Fibroblast of the aortic adventitia (primary cell): Measurements from ENCODE around the gene RET. TPM values are rescaled to one million over a fixed set of nuclear protein-coding genes. Genes with fewer than 3 reads are reported as not detected.

Experiments used
- DNase-seq: peaks from one replicate; pipeline ENCODE4 v3.0.0-alpha.2; 2010; ENCODE audit warnings: low read depth
- H3K4me3 ChIP-seq: 2 replicates; pipeline ENCODE4 v1.5.1; 2011; ENCODE audit warnings: low read depth, mild to moderate bottlenecking, control low read depth, low read length, moderate library complexity
- CTCF ChIP-seq: IDR thresholded peaks from 2 replicates; pipeline ENCODE4 v1.5.1; 2011; ENCODE audit warnings: mild to moderate bottlenecking, low read length, control low read depth, inconsistent platforms; ENCODE audit not compliant: insufficient read depth
- total RNA-seq: library from RNA; depleted of rRNA; stranded (reverse); fragments of >200 nt; gene quantifications from 2 replicates; pipeline ENCODE4 v1.2.3, GENCODE V29; 2012; ENCODE audit warnings: low replicate concordance

Gene RET
- total RNA-seq, 1 donor, result 0.27 TPM

DNA sequence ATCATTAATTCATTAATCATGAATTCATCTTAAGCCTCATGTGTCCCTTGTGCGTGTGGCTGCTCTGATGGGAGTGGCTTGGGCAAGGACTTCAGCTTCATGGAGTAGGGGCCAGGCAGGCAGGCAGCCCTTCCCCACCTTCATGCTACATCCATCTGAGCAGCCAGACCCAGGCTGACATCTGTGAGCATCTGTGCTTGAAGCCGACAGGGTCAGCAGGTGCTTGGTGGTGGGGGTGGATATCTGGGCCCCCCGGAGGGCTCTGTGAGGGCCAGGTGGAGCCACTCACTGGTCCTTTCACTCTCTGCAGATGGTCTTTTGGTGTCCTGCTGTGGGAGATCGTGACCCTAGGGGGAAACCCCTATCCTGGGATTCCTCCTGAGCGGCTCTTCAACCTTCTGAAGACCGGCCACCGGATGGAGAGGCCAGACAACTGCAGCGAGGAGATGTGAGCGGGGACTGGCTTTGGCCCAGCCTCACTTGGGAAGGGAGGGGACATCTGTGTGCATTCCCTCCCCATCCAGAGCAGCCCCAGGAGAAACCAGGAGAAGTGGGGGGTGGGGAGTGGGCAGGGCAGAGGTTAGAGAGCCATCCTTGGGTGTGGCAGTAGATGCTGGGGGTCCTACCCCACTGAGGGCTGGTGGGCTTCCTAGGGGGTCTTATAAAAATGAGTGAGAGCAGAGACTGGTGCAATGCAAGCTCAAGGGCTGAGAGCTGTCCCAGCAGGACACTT lies 46.7 kb downstream of the RET start:
- no peak overlapping the region for H3K4me3 ChIP-seq
- DNase-seq, result no peak
- TF ChIP-seq CTCF, result no peak

GRCh38 chr10:43124094-43124521 lies 47.2 kb downstream of the RET start:
- H3K4me3 ChIP-seq, result no peak overlapping the region
- TF ChIP-seq CTCF, result no peak
- no peak for DNase-seq

- no peak for TF ChIP-seq CTCF
- no peak for DNase-seq
Measured at GRCh38 chr10:43124574-43125273, 47.9 kb downstream of the RET start.

DNA sequence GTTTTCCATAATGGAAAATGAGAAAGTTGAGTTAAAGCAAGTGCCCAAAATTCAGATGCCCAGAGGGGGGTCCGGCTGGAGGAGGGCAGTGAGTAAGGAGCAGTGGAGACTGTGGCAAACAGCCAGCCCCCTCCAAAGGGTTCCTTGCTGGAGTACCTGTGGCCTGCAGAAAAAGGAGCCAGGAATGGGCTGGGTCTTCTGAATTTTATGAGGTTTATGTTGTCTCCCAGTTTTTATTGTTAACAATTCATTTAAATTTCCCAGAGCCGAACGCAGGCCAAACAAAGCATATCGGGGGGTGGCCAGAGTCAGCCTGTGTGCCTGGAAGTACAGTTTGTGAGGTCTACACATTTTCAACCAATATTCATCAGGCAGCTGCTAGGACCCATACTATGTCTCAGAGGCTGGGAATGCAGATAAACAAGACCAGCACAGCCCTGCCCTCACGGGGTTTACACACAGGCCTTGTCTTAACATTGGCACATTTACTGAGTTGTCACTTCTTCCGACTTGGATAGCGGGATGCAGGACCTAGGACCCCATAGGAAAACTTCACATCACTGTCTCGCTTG lies 48.5 kb downstream of the RET start:
- no peak overlapping the region for H3K4me3 ChIP-seq
- no peak for TF ChIP-seq CTCF
- DNase-seq, result no peak

More at GRCh38 chr10:43124574-43125273, 47.9 kb downstream of the RET start:
- H3K4me3 ChIP-seq, result no peak overlapping the region

DNA sequence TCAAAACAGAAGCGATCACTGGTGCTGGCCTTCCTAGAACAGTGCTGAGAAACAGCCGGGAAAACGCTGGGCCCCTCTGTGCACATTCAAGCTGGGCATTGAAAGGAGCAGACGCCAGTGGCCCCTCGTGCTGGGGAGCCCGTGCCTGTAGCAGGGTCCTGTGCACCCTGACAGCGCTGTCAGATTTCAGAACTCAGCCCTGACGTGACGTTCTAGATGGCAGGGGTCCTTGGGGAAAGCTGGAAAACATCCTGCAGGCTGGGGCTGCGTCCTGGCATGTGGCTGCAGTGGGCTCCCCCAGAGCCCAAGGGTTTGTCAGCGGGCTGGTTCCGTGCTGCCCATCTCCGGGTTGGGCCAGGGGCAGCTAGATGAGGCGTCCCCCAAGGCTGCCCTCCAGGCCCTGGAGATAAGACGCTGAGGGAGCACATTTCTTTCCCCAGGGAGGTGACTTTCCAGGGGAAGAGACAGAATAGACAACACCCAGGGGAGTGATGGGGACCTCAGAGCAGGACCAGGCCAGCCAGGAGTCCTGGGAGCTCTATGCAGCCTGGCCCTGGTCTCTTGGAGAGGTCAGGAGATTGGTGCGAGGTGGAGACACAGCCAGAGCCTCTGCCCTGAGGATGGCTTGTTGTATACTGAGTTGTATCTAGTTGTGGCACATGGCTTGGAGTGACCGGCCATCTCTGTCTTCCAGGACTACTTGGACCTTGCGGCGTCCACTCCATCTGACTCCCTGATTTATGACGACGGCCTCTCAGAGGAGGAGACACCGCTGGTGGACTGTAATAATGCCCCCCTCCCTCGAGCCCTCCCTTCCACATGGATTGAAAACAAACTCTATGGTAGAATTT lies 49.2 kb downstream of the RET start:
- no peak for TF ChIP-seq CTCF
- no peak overlapping the region for H3K4me3 ChIP-seq
- no peak for DNase-seq

DNA sequence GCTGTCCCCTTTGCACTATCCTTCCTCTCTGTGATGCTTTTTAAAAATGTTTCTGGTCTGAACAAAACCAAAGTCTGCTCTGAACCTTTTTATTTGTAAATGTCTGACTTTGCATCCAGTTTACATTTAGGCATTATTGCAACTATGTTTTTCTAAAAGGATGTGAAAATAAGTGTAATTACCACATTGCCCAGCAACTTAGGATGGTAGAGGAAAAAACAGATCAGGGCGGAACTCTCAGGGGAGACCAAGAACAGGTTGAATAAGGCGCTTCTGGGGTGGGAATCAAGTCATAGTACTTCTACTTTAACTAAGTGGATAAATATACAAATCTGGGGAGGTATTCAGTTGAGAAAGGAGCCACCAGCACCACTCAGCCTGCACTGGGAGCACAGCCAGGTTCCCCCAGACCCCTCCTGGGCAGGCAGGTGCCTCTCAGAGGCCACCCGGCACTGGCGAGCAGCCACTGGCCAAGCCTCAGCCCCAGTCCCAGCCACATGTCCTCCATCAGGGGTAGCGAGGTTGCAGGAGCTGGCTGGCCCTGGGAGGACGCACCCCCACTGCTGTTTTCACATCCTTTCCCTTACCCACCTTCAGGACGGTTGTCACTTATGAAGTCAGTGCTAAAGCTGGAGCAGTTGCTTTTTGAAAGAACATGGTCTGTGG lies 50.0 kb downstream of the RET start:
- no peak overlapping the region for H3K4me3 ChIP-seq
- no peak for DNase-seq
- TF ChIP-seq CTCF, result no peak
